ENCODE results near the gene HABP2. TPM values are rescaled to one million over a fixed set of nuclear protein-coding genes. Genes with fewer than 3 reads are reported as not detected.

The HABP2 gene
- polyA plus RNA-seq (ENCODE audit: insufficient read length in 10 of 10): under 1 TPM in 9 of 10 donors, not detected in 1; 0.07 to 0.17 (median 0.13) TPM
- long read RNA-seq, donor 1: 0 reads
- long read RNA-seq, donor 2, partial matches to known transcripts: 0 of 6 reads
- long read RNA-seq, donor 2, other reads (novel, unspliced or antisense): 6 of 6 reads
- long read RNA-seq, donor 3: 0 reads
- long read RNA-seq, donor 4, partial matches to known transcripts: 7 of 7 reads
- long read RNA-seq, donor 4, other reads (novel, unspliced or antisense): 0 of 7 reads
- long read RNA-seq, donor 5: 0 reads
- long read RNA-seq, donor 6: 0 reads
- long read RNA-seq, donor 7: 0 reads
- long read RNA-seq, donor 8: 0 reads
- long read RNA-seq, donor 9, partial matches to known transcripts: 6 of 6 reads
- long read RNA-seq, donor 9, other reads (novel, unspliced or antisense): 0 of 6 reads

GRCh38 chr10:113552701-113553100, at the start of gene HABP2:
HABP2 (plus strand) TSS chr10:113553053; CDS start chr10:113553122, 69 bp downstream.
- no peak for DNase-seq

DNA sequence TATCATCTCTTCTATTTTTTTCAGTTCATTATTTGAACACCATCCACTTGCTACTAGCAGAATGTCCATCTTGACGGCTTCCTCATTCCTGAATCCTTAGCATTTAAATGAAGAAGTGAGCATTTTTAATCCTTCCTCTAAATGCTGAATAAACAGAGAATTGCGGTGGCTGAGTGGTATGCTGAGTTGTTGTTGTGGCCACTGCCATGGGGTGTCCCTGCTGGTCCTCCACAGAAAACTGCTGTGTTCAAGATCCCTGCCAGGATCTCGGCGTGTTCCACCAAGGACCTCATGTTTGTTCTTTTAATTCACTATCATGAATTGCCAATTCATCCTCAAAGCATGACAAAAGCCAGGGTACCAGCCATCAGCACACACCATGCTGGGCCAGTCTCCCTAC, 48.9 kb upstream of the HABP2 start:
- no peak for DNase-seq

DNA sequence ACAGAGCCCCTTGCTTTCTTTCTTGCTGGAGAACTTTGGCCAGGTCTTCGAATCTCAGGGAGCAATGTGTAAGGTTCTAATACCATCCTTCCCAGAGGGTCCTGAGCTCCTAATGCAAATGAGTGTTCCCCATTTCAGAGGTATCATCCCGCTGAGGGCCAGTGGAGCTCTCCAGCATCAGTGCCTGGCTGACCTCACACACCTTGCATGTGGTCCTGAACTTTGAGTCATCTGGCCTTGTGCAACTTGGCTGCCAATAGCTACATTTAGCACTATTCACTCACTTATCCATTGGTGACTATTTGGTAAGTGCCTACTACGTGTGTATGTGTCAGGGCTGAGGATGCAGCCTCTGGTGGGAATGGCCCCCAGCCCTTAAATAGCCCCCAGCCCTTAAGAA, 48.4 kb upstream of the HABP2 start:
- no peak for DNase-seq

DNA sequence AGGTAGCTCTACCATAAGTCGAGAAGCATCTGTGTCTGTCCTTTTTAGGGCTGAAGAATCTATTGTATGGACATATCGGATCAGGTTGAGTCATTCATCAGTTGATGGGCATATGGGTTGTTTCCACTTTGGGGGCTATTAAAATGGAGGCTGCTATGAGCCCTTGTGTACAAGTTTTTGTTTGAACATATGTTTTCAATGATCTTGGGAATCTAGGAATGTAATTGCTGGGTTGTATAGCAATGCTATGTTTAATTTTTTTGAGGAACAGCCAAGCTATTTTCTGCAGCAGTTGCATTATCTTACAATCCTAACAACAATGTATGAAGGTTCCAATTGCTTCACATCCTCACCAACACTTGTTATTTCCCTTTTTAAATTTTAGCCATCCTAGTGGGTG, 46.4 kb upstream of the HABP2 start:
- no peak for DNase-seq

GRCh38 chr10:113511419-113511818, 41.4 kb upstream of the HABP2 start:
- no peak for DNase-seq

DNA sequence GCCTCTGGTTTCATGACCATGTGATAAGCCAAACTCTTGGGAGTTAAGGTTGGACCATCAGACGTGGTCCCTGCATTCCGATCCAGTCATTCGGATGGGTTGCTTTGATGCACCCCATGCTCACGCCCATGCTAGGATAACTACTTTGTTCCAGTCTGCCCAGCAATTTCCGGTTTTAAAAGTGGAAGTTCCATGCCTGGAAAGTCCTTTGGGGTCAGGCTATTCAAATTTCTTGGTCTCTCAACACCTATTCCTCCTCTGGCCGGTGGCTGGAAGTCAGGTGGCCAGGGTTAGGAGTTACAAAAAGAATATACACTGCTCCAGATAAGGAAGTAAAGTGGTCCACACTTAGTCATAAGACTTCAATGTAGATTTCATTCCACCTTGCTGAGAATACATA, 37.7 kb upstream of the HABP2 start:
- DNase-seq: no peak

GRCh38 chr10:113515601-113516000, 37.3 kb upstream of the HABP2 start:
- peak in 1 of 3 donors; percentile 83 for DNase-seq

GRCh38 chr10:113516061-113516460, 36.8 kb upstream of the HABP2 start:
- peak in 1 of 3 donors; percentile 69 for DNase-seq

GRCh38 chr10:113517165-113517900, 35.5 kb upstream of the HABP2 start:
- DNase-seq: no peak

DNA sequence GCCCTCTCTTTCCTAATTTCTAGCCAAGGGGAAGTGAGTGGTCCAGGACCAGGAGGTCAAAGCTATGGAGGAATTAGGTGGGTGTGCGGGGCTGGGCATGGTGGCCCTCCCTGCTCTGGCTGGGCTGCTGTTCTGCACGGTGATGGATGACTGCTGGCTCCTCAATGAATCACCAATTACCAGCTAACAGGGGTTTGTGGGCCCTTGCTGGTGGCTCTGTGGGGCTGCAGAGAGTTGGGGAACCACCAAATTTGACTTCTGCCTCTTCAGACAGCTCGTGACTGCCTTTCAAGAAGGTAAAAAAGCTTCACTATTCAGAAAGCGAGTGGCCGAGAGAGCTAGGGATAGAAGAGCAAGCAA, 35.0 kb upstream of the HABP2 start:
- no peak for DNase-seq

- no peak for DNase-seq
These were observed 34.4 kb upstream of the HABP2 start for GRCh38 chr10:113518415-113518814.

- no peak for DNase-seq
These were observed 33.8 kb upstream of the HABP2 start for GRCh38 chr10:113518816-113519591.

DNA sequence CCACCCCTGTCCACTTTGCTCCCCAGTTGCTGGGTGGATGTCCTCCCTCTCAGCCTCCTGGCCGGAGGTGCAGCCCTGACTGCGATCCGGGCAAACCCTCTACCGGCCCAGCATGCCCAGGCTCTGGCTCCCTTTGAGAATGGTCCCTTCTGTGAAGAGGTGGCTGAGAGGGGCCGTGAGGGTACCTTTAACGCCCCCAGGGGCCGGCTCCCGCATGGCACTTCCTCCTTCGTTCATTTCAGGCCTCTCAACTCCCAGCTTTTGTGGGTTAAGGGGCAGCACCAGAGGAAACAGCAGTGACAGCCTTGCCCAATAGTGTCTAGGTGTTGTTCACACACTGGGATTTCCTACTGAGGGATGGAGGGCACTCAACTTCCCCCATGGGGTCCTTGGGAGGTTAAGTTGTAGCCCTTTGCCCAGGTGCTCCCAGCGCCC, 33.2 kb upstream of the HABP2 start:
- DNase-seq: no peak

DNA sequence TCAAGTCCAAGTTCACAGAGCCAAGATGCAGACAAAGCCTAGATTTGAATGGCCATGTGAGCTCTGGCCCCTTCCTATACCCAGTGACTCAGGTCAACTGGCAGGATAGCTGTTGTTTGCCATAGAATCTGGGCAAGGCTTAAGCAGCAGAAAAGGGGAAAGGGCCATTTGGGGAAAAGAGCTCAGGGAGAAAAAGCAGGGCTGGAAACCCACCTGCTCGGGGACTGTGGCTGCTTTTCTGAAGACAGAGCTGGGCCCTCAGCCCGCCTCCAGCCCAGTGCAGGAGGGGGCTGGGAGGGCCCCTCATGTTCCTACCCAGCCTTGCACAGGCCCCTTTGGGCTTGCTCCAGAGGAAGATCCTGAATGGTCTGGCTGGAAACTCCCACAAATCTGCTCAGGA, 32.6 kb upstream of the HABP2 start:
- DNase-seq: no peak

DNA sequence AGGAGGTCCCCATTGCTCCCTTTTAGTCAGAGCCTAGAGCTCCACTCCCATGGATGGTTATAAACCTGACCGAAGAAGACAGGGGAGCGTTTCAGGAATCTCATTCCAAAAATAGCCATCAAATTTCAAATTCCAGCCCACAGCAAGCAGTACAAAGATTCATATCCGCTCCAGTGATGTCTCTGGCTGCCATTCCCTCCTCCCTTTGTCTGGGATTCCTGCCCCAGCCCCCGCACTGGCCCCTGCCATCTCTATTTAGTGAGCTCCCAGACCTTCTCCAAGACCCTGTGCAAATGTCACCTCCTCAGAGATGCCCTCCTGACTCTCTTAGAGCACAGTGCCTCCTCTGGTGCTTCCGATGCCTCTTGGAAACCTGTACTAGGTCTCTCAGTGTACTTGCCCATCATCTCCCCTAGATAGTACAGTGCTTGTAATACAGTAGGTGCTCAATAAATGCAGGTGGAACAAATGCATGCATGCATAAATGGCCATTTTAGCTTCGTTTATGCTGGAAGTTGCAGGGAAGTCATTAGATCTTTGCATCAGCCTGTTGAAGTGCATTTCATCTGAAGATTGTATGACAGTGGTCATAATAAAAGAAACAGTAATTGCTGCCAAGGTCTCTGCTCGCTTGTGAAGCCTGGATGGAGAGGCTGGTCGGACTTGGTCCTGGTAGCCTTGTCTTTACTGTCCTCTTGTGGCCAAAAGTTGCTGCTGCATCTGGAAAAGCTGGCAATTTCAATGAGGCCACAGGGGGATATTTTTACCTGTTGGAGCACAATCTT, 32.0 kb upstream of the HABP2 start:
- DNase-seq: peak; percentile 86 to 92 (median 87)

- DNase-seq: no peak
These were observed 31.4 kb upstream of the HABP2 start for GRCh38 chr10:113521475-113521795.

DNA sequence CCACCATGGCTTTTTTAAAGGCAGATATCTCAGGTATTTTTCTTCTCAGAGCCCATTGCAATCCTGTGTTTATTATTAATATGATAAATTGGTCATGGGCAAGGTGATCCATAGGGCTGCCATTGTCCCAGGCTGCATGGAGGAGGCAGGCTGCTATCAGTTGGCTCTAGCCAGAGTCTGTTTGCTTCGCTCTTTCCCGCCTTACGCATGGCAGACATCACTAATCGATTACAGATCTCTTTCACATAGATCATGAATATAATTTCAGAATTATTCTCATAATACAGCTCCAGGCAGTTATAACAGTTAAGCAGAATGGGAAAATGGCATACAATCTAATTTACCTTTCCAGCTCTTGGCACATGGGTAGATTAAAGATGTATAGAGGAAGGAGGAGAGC, 30.4 kb upstream of the HABP2 start:
- no peak for DNase-seq

- no peak for DNase-seq
These were observed 29.8 kb upstream of the HABP2 start for GRCh38 chr10:113523071-113523470.

- no peak for DNase-seq
These were observed 29.2 kb upstream of the HABP2 start for GRCh38 chr10:113523628-113524027.

DNA sequence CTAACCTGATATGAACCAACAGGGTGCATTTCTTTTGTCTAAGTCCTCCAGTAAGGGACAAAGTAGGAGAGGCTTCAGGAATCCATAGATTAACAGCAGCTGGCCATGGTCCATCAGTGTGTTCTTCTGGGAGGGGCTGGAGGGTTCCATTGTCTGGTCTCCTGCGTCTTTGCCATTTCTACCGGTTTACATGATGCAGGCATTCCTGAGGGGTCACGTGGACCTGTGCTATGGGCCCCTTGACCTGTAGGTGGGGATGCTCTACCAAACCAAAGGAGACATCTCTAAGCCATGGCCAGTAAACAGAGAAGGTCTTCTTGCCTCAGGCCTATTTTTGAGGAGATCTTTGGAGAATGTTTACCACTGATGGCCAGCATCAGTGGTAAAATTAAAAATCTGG, 28.7 kb upstream of the HABP2 start:
- no peak for DNase-seq
